GM12801 (cell line): ENCODE results near the gene CCDC106.

Source experiments
- CTCF ChIP-seq: IDR thresholded peaks from one replicate; pipeline ENCODE4 v1.5.1; 2011; ENCODE audit warnings: control low read depth; ENCODE audit not compliant: insufficient read length; ENCODE audit errors: extremely low read depth

CCDC106 gene

GRCh38 chr19:55602104-55603001 is 45.7 kb upstream of the CCDC106 start:
- no peak for TF ChIP-seq CTCF

GRCh38 chr19:55603115-55603514 is 44.9 kb upstream of the CCDC106 start:
- no peak for TF ChIP-seq CTCF

- no peak for TF ChIP-seq CTCF
Observed at GRCh38 chr19:55603581-55604292, 44.3 kb upstream of the CCDC106 start.

- no peak for TF ChIP-seq CTCF
Observed at GRCh38 chr19:55605207-55605636, 42.8 kb upstream of the CCDC106 start.

- TF ChIP-seq CTCF: no peak
Observed at GRCh38 chr19:55605637-55606470, 42.2 kb upstream of the CCDC106 start, which contains the start of gene ZNF865. ZNF865 (plus strand) TSS chr19:55605647; CDS start chr19:55613619, 7,972 bp downstream.

GRCh38 chr19:55606471-55606787 is 41.6 kb upstream of the CCDC106 start:
- no peak for TF ChIP-seq CTCF

GRCh38 chr19:55606817-55607216 is 41.2 kb upstream of the CCDC106 start:
- no peak for TF ChIP-seq CTCF
